HG02588 (cell line): ENCODE data around the gene BTG4.
A peak's percentile ranks its signal among the peaks of the same experiment; 100 is the strongest.

Experiments used
- ATAC-seq: cut with Tn5 transposase; IDR thresholded peaks from one replicate; pipeline ENCODE4 v1.9.1; 2021; ENCODE audit warnings: mild to moderate bottlenecking, moderate library complexity; ENCODE audit not compliant: unreplicated experiment

Gene BTG4

GRCh38 chr11:111537336-111537860 is 25.2 kb upstream of the BTG4 start:
- ATAC-seq: no peak

DNA sequence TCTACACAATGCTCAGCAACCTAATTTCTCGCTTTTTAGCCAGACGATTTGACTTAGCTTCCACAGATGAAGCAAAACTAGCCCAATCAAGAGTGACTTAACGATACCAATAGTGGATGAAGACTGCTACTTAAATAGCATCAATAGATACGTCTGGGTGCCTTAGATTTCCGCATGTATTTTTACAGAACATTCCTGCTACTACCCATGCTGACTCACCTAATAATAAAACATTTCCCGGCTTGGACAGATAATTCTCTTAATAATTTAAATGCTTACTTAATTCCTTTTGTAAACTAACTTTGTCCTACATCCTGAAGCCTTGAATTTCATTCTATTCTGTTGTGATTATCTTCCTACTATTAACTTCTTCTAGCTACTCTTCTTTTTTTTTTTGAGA is 23.1 kb upstream of the BTG4 start:
- ATAC-seq: no peak

- ATAC-seq: no peak
Measured at GRCh38 chr11:111532365-111532709, 20.2 kb upstream of the BTG4 start.

- peak; percentile 82 for ATAC-seq
Measured at GRCh38 chr11:111531687-111532364, 19.6 kb upstream of the BTG4 start.

GRCh38 chr11:111531136-111531535 is 18.9 kb upstream of the BTG4 start:
- no peak for ATAC-seq

- ATAC-seq: no peak
Measured at GRCh38 chr11:111530091-111530490, 17.9 kb upstream of the BTG4 start.

- no peak for ATAC-seq
Measured at GRCh38 chr11:111528557-111528956, 16.4 kb upstream of the BTG4 start.

DNA sequence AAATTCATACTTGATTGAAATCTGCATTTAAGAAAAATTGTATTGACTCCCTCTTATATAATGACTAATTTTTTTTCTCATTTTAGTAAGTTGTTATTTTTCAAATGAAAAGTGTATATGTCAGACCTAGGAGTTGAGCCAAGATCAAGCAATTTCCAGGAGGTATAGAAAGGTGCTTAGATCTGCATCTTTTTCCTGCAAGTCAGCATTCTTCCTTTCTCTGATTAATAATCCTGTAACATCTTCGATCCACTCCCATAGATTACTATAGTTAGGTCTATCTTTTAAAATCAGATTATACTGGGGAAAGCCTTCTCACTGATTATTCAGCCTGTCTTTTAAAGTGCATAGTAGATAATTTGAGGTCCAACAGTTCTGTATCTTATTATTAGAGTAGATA is 15.1 kb upstream of the BTG4 start:
- ATAC-seq: no peak

DNA sequence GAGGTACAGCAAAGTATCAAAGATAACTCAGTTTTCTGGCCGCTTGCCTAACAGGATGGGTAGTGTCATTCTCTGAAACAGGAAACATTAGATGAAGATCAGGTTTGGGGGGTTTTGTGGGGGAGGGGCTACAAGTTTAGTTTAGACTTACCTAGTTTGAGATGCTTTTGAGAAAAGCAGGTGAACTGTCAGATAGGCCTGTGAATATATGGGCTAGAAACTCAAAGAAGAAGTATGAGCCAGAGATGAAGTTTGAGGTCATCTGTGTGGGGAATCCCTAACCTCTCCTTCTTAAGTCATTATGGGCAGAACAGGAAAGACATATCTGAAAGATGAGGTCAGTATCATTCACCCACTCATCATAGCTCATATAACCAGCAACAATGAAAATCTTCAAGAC is 14.3 kb upstream of the BTG4 start:
- ATAC-seq: no peak

- no peak for ATAC-seq
Measured at GRCh38 chr11:111525456-111525855, 13.3 kb upstream of the BTG4 start.

DNA sequence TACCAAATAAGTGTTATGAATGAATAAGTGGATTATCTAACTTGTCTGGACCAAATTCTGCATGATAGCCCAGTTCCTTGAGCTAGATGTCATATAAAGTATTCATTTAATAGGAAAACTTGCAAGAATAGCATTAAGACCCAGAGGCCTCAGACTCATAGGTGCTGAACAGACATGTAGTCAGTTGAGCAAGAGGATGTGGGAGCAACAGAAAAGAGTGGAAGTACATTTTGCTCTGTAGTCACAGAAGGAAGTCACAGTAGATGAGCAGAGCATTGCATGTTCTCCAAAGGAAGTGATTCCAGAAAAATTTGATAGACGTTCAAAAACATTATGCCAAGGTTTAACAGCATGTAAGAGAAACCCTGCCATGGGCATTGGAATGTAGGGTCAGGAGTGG is 11.9 kb upstream of the BTG4 start:
- no peak for ATAC-seq

DNA sequence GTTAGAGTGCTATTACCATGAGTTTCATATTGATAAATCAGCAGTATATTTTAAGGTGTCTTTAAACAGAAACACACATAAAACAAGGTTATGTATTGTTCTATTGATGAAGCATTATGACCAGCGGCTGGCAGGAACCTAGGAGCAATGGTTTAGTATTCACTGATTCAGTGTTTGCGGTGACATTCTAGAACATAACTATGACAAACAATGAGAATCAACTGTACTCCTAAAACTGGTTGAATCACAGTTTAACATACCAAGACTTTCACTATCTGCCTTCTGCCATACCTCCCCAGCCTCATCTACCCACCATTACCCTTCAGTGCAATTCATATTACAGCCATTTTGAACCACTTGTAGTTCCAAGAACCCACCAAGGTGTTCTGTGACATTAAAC is 11.2 kb upstream of the BTG4 start:
- no peak for ATAC-seq

GRCh38 chr11:111522426-111522825 is 10.2 kb upstream of the BTG4 start:
- no peak for ATAC-seq

DNA sequence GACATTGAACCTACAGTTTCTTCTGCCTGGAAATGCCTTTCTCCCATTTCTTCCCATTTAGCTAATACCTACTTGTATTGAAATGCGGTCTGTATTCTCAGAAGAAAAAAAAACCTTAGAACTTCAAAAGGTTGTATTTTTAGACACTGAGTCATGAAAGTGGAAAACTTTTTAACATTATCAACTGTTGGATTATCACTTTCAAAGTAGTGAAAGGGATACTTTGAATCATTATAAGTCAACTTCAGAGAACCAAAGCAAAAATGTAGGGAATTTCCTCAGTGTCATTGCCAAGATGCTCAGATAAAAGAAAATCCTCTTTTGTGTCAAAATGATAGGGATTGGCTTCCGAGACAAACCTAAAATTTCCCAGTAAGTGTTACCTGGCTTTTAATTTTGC is 8.9 kb upstream of the BTG4 start:
- ATAC-seq: no peak

DNA sequence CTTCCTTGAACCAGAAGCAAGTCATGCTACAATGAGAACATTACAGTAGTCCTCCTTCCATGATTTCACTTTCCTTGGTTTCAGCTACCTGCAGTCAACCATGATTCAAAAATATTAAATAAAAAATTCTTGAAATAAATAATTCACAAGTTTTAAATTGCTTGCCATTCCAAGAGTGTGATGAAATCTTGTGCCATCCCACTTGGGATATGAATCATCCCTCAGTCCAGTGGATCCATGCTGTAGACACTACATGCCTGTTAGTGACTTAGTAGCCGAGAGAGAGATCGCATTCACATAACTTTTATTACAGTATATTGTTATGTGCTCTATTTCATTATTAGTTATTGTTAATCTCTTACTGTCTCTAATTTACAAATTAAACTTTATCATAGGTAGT is 8.4 kb upstream of the BTG4 start:
- ATAC-seq: no peak

DNA sequence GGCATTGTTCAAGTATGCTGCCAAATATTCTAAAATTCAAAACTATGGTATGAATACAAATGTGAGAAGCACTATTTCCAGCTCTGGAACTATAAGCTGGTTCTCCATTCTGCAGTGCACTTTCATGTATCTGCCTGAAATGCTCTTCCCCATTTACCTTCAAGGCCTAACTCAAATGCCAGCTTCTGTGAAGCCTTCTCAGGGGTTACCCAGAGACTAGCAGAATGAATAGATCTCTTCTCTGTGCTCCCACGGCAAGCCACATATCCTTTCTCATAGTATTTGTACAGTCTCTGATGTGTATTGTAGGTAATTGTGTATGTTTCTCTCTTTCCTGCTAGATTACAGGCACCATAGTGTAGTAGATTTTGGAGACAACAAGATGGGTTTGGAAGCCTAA is 6.5 kb upstream of the BTG4 start:
- ATAC-seq: no peak

- no peak for ATAC-seq
Measured at GRCh38 chr11:111515591-111515990, 3.4 kb upstream of the BTG4 start.

GRCh38 chr11:111514216-111515031 is 2.2 kb upstream of the BTG4 start, which contains the start of gene HOATZ:
Gene HOATZ, plus strand, starts transcription at chr11:111514778. Its CDS starts 7 bp downstream, at chr11:111514785.
- no peak for ATAC-seq

DNA sequence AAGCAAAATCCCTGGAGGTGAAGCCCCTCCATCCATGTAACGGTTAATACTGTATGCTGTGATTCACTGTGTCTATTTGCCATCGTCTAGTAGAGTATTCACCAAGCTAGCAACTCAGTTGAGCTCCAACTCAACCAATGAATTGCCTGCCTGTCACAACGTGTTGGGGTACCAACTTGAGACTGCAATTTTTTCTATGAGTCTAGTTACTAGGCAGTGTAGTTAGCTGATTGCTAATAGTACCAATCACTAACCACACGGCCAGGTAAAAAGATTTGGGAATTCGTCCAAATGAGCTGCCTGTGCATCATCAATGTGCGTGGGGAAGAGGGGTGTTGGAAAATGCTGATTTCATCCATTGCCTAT is 1.0 kb upstream of the BTG4 start:
- ATAC-seq: no peak

DNA sequence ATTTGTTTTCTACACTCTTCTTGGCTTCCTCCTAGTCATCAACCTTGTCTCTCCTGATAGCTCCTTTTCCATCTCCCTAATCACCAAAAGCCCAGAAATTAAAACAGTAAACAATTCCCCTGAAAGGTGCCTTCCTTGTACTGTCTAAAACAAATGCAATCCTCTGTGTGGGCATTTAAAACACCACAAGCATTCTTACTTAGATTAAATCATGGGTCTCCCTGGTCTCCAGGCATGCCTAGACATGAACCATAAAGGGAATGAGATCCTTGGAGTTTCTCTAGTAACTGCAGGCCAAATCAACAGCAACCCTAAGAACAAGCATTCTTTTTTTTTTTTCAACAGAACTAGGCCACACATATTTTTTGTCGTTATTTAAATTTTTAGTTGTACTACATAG is 1.9 kb downstream of the BTG4 start:
- no peak for ATAC-seq

DNA sequence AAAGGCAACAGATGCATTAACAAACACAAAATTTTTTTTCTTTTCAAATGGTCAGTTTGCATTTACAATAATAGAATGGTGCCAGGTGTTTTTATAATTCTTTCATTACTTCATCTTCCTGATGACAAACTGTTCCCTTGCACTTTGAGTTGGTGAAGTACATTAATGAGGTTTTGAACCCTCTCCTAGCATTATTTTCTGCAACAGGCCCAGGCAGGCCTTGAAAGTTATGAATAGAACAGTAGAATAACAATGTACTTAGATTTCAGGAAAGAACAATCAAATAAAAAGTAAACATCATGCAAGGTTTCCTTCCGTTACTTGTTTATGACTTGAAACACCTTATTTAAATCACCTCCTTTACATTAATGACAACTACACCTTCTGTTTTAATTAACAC is 9.6 kb downstream of the BTG4 start:
- no peak for ATAC-seq

DNA sequence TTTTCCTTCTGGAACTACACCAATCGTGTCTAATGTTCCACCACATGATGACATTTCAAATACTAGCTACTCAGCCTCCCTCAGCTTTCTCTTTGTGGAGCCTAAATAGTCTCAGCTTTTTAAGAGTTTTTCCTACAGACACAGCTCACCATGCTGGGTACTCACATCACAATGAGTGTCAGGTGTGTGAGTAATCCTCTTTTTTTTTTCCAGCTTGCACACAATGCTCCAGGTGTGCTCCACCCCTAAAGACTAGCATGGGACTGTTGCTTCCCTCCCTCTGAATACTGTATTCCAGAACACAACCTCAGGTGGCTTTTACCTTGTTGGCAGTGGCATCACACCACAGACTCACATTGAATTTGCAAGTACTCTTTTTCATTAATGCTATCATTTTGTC is 11.7 kb downstream of the BTG4 start:
- no peak for ATAC-seq
